Cortex of kidney (tissue), 1 donor: ENCODE measurements around the gene MCM9.

Experiments
- DNase-seq: peaks from one replicate; lab custom pipeline; 2025; lab: John Stamatoyannopoulos, UW

The MCM9 gene

GRCh38 chr6:118934461-118935330 is at the start of gene MCM9:
MCM9 (minus strand) TSS chr6:118935159; CDS start chr6:118931723, 3,436 bp downstream.
- DNase-seq, result peak; percentile 12

GRCh38 chr6:118984342-118984741 is 49.4 kb upstream of the MCM9 start:
- DNase-seq, result no peak

GRCh38 chr6:118982575-118982911 is 47.6 kb upstream of the MCM9 start:
- DNase-seq, result no peak

GRCh38 chr6:118981884-118982574 is 47.1 kb upstream of the MCM9 start:
- no peak for DNase-seq

GRCh38 chr6:118980063-118980462 is 45.1 kb upstream of the MCM9 start:
- no peak for DNase-seq

GRCh38 chr6:118974790-118975189 is 39.8 kb upstream of the MCM9 start:
- no peak for DNase-seq

GRCh38 chr6:118971682-118972081 is 36.7 kb upstream of the MCM9 start:
- DNase-seq, result no peak

- DNase-seq, result no peak
Measured at GRCh38 chr6:118970866-118971265, 35.9 kb upstream of the MCM9 start.

- DNase-seq, result no peak
Measured at GRCh38 chr6:118968416-118968815, 33.5 kb upstream of the MCM9 start.

GRCh38 chr6:118967239-118967638 is 32.3 kb upstream of the MCM9 start:
- no peak for DNase-seq

GRCh38 chr6:118965843-118966370 is 30.9 kb upstream of the MCM9 start:
- no peak for DNase-seq

GRCh38 chr6:118965371-118965770 is 30.4 kb upstream of the MCM9 start:
- DNase-seq, result no peak

GRCh38 chr6:118963003-118963402 is 28.0 kb upstream of the MCM9 start:
- DNase-seq, result no peak

GRCh38 chr6:118959903-118960302 is 24.9 kb upstream of the MCM9 start:
- DNase-seq, result no peak

- DNase-seq, result no peak
Measured at GRCh38 chr6:118953391-118953790, 18.4 kb upstream of the MCM9 start.

GRCh38 chr6:118952683-118953082 is 17.7 kb upstream of the MCM9 start:
- DNase-seq, result no peak

- no peak for DNase-seq
Measured at GRCh38 chr6:118945217-118945616, 10.3 kb upstream of the MCM9 start.

- DNase-seq, result no peak
Measured at GRCh38 chr6:118940770-118941169, 5.8 kb upstream of the MCM9 start.

- no peak for DNase-seq
Measured at GRCh38 chr6:118939683-118940082, 4.7 kb upstream of the MCM9 start.

GRCh38 chr6:118935978-118936703 is 1.2 kb upstream of the MCM9 start:
- no peak for DNase-seq

- DNase-seq, result no peak
Measured at GRCh38 chr6:118935331-118935668, 341 bp upstream of the MCM9 start.

- DNase-seq, result no peak
Measured at GRCh38 chr6:118933855-118934460, 1.0 kb downstream of the MCM9 start.
